GM12873 (cell line): ENCODE data around the gene LOXL4.

ENCODE experiments used
- CTCF ChIP-seq: IDR thresholded peaks from 2 replicates; pipeline ENCODE4 v1.5.1; 2012; ENCODE audit warnings: low read depth, mild to moderate bottlenecking, moderate library complexity, low read length, control low read depth; ENCODE audit not compliant: insufficient read depth; ENCODE audit errors: missing control alignments

Gene LOXL4

GRCh38 chr10:98302741-98303365 is 34.9 kb upstream of the LOXL4 start:
- TF ChIP-seq CTCF = no peak

GRCh38 chr10:98301664-98302319 is 33.8 kb upstream of the LOXL4 start:
- TF ChIP-seq CTCF = no peak

GRCh38 chr10:98300526-98301229 is 32.7 kb upstream of the LOXL4 start:
- TF ChIP-seq CTCF = no peak

GRCh38 chr10:98299341-98299740 is 31.3 kb upstream of the LOXL4 start:
- no peak for TF ChIP-seq CTCF

GRCh38 chr10:98296524-98296923 is 28.5 kb upstream of the LOXL4 start:
- TF ChIP-seq CTCF = no peak

- TF ChIP-seq CTCF = no peak
Observed at GRCh38 chr10:98295907-98296306, 27.9 kb upstream of the LOXL4 start.

- no peak for TF ChIP-seq CTCF
Observed at GRCh38 chr10:98295401-98295811, 27.4 kb upstream of the LOXL4 start.
